Endothelial cell (in vitro differentiated cells): ENCODE data around the gene STAT3. TPM values are rescaled to one million over a fixed set of nuclear protein-coding genes. Genes with fewer than 3 reads are reported as not detected.

ENCODE experiments used
- DNase-seq: peaks from one replicate; pipeline ENCODE4 v3.0.0; 2021; ENCODE audit warnings: low spot score
- H3K27ac Mint-ChIP-seq: one replicate; pipeline ENCODE4 v1.8.0; 2021; ENCODE audit warnings: mixed read lengths, inconsistent platforms; ENCODE audit not compliant: unreplicated experiment
- H3K27me3 Mint-ChIP-seq: one replicate; pipeline ENCODE4 v1.8.0; 2021; ENCODE audit warnings: mild to moderate bottlenecking, moderate library complexity, mixed read lengths, inconsistent platforms; ENCODE audit not compliant: unreplicated experiment
- H3K36me3 Mint-ChIP-seq: one replicate; pipeline ENCODE4 v1.8.0; 2021; ENCODE audit warnings: mild to moderate bottlenecking, low read depth, mixed read lengths, inconsistent platforms; ENCODE audit not compliant: unreplicated experiment
- H3K4me1 Mint-ChIP-seq: one replicate; pipeline ENCODE4 v1.8.0; 2021; ENCODE audit warnings: mild to moderate bottlenecking, mixed read lengths, inconsistent platforms; ENCODE audit not compliant: unreplicated experiment
- H3K4me3 Mint-ChIP-seq: one replicate; pipeline ENCODE4 v1.8.0; 2021; ENCODE audit warnings: mild to moderate bottlenecking, mixed read lengths, inconsistent platforms; ENCODE audit not compliant: unreplicated experiment
- H3K9me3 Mint-ChIP-seq: one replicate; pipeline ENCODE4 v1.8.0; 2021; ENCODE audit warnings: mixed read lengths, inconsistent platforms; ENCODE audit not compliant: unreplicated experiment
- total RNA-seq: library from RNA; stranded (reverse); fragmentation: NEBNext Ultra II Directional; extraction: Animal tissue kit (Norgen Biotek cat#: 25700); gene quantifications from one replicate; pipeline ENCODE4 v1.2.1, GENCODE V29; 2021; ENCODE audit not compliant: unreplicated experiment
- TF ChIP-seq, protein P1 (sequence below): fragments of 200-600 bp; sonication (generic); IDR thresholded peaks from one replicate; pipeline ENCODE4 v1.5.0; 2021; ENCODE audit warnings: antibody characterized with exemption; ENCODE audit not compliant: unreplicated experiment

Gene STAT3
- total RNA-seq, 1 donor from 2014 or later = 160 TPM

DNA sequence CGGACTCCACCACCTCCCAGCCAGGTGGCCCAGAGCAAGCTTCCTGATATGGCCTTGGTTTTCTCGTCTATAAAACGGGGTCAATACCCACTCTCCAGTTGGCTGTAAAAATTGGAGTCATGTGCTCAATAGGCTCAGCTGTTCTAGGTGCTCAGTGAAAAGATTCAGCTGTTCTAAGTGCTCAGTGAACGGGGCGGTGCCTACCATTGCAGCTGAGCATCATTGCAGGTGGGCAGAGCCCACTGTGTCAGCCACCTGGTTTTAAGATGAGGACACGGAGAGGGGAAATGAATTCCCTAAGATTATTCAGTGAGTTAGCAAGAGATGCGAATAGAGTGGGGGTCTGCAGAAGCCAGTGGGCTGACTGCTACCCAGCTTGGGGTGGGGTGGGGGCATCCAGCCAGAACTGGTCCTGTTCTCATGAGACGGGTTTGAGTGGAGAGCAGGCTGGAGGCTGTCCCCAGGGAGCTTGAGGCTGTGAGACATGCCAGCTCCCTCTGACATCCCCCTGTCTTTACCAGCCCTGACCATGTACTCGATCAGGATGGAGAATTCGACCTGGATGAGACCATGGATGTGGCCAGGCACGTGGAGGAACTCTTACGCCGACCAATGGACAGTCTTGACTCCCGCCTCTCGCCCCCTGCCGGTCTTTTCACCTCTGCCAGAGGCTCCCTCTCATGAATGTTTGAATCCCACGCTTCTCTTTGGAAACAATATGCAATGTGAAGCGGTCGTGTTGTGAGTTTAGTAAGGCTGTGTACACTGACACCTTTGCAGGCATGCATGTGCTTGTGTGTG lies 78.1 kb downstream of the STAT3 start:
- peaks cover 53% of the 10 kb centered on the region for H3K36me3 Mint-ChIP-seq
- H3K4me1 Mint-ChIP-seq = peaks cover 24% of the 10 kb centered on the region
- peaks cover 8% of the 10 kb centered on the region for H3K27me3 Mint-ChIP-seq
- TF ChIP-seq, protein P1, sequence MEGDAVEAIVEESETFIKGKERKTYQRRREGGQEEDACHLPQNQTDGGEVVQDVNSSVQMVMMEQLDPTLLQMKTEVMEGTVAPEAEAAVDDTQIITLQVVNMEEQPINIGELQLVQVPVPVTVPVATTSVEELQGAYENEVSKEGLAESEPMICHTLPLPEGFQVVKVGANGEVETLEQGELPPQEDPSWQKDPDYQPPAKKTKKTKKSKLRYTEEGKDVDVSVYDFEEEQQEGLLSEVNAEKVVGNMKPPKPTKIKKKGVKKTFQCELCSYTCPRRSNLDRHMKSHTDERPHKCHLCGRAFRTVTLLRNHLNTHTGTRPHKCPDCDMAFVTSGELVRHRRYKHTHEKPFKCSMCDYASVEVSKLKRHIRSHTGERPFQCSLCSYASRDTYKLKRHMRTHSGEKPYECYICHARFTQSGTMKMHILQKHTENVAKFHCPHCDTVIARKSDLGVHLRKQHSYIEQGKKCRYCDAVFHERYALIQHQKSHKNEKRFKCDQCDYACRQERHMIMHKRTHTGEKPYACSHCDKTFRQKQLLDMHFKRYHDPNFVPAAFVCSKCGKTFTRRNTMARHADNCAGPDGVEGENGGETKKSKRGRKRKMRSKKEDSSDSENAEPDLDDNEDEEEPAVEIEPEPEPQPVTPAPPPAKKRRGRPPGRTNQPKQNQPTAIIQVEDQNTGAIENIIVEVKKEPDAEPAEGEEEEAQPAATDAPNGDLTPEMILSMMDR = no peak
- no peak overlapping the region for H3K27ac Mint-ChIP-seq
- DNase-seq = no peak
- no peaks in the 10 kb centered on the region for H3K9me3 Mint-ChIP-seq
- no peak overlapping the region for H3K4me3 Mint-ChIP-seq

DNA sequence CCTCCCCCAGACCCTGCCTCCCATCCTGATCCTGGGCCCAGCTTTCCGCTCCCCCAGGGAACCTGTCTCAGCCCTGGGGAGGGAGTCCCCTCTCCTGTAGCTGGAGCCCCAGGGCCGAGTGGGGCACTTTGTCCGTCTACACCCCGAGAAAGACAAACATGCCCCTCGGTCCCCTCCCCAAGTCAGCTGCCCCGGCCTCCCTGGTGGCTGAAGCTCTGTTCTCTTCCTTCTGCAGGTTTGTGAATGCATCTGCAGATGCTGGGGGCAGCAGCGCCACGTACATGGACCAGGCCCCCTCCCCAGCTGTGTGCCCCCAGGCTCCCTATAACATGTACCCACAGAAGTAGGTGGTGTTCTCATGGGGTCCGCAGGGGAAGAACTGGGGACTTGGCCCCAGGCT lies 79.1 kb downstream of the STAT3 start:
- DNase-seq = no peak
- peaks cover 20% of the 10 kb centered on the region for H3K4me1 Mint-ChIP-seq
- H3K36me3 Mint-ChIP-seq = peaks cover 60% of the 10 kb centered on the region
- H3K9me3 Mint-ChIP-seq = no peaks in the 10 kb centered on the region
- H3K27me3 Mint-ChIP-seq = peaks cover 8% of the 10 kb centered on the region
- H3K27ac Mint-ChIP-seq = peak overlapping the region; percentile 32
- no peak overlapping the region for H3K4me3 Mint-ChIP-seq
- TF ChIP-seq, protein P1 = no peak

DNA sequence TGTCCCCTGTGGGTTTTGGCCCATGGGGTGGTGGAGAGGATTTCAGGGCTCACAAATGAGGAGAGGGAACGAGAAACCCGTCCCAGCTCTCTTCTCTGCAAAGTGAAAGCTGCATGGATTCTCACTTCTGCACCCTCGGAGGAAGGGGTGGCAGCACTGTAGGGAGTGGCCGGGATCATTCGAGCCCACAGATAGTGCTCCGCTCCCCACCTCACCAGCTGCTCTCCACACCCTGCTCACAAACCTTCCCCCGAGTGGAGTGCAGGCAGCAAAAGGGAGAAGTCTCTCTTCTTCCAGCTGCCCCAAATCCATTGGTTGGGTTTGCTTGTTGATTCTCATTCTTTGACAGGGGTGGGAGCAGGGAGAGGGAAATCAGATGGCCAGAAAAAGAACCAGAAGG lies 79.8 kb downstream of the STAT3 start:
- Mint-ChIP-seq H3K36me3 (peaks cover 62% of the 10 kb centered on the region), H3K27ac (peak overlapping the region; percentile 42), H3K4me1 (peaks cover 13% of the 10 kb centered on the region), H3K4me3 (no peak overlapping the region), H3K9me3 (no peaks in the 10 kb centered on the region), H3K27me3 (peaks cover 8% of the 10 kb centered on the region)
- TF ChIP-seq, protein P1 = no peak
- DNase-seq = no peak

DNA sequence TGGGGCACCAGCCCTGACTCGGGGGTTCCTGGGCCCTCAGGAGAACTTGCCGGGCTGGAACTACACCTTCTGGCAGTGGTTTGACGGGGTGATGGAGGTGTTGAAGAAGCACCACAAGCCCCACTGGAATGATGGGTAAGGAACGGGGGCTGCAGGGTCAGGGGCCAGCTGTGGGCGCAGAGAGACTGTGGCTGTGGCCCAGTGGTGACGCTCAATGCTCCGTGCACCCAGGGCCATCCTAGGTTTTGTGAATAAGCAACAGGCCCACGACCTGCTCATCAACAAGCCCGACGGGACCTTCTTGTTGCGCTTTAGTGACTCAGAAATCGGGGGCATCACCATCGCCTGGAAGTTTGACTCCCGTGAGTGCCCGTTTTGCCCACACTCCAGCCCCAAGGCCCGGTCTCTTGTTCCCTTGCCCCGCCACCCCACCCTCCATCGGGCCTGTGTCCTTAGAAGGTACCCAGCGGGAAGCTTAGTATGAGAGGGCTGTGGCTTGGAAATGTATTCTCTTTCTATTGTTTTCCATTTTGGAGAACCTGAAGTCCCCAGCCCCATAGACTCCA lies 80.8 kb downstream of the STAT3 start:
- peaks cover 6% of the 10 kb centered on the region for H3K27me3 Mint-ChIP-seq
- no peaks in the 10 kb centered on the region for H3K9me3 Mint-ChIP-seq
- no peak for DNase-seq
- TF ChIP-seq, protein P1 = no peak
- H3K4me1 Mint-ChIP-seq = peaks cover 11% of the 10 kb centered on the region
- H3K27ac Mint-ChIP-seq = no peak overlapping the region
- peaks cover 59% of the 10 kb centered on the region for H3K36me3 Mint-ChIP-seq
- H3K4me3 Mint-ChIP-seq = peak overlapping the region; percentile 19

DNA sequence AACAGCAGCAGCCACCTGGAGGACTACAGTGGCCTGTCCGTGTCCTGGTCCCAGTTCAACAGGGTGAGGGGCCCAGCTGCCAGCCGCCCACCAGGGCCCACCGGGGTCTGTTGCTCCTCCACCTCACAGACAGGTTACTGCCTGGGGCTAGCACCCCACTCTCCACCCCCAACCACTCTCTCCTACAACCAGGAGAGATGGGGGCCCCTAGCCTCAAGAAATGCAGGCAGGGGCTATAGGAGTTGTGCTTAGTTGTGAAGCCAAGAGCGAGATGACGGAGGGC lies 81.9 kb downstream of the STAT3 start:
- Mint-ChIP-seq H3K27ac (no peak overlapping the region), H3K27me3 (peaks cover 10% of the 10 kb centered on the region), H3K4me1 (peaks cover 4% of the 10 kb centered on the region), H3K36me3 (peaks cover 63% of the 10 kb centered on the region), H3K9me3 (no peaks in the 10 kb centered on the region), H3K4me3 (no peak overlapping the region)
- no peak for DNase-seq
- TF ChIP-seq, protein P1 = no peak
